Activated effector memory CD4-positive, alpha-beta T cell treated with Interleukin-2 at 50 U/mL for 16 hours (primary cell): Measurements from ENCODE around the gene TRAPPC2B.

Experiments used
- DNase-seq: peaks from one replicate; pipeline ENCODE4 v3.0.0-alpha.2; 2020

Gene TRAPPC2B

GRCh38 chr19:57376151-57376550 is 12.8 kb downstream of the TRAPPC2B start:
- no peak for DNase-seq

GRCh38 chr19:57377498-57378146 is 14.3 kb downstream of the TRAPPC2B start:
- no peak for DNase-seq

- no peak for DNase-seq
Measured at GRCh38 chr19:57380923-57381322, 17.6 kb downstream of the TRAPPC2B start.

GRCh38 chr19:57382806-57383488 is 19.6 kb downstream of the TRAPPC2B start:
- DNase-seq: no peak

- DNase-seq: no peak
Measured at GRCh38 chr19:57389194-57389729, 25.9 kb downstream of the TRAPPC2B start.

- peak; percentile 91 for DNase-seq
Measured at GRCh38 chr19:57389730-57390598, 26.6 kb downstream of the TRAPPC2B start, which contains the start of gene ZNF548. ZNF548 (plus strand) TSS chr19:57389854; CDS start chr19:57390100, 246 bp downstream.

GRCh38 chr19:57395710-57396109 is 32.4 kb downstream of the TRAPPC2B start:
- DNase-seq: no peak

- DNase-seq: no peak
Measured at GRCh38 chr19:57398868-57399267, 35.5 kb downstream of the TRAPPC2B start.

- no peak for DNase-seq
Measured at GRCh38 chr19:57403737-57404563, 40.6 kb downstream of the TRAPPC2B start.

GRCh38 chr19:57406516-57407123 is 43.3 kb downstream of the TRAPPC2B start:
- peak; percentile 58 for DNase-seq

GRCh38 chr19:57410877-57411671 is 47.7 kb downstream of the TRAPPC2B start, which contains the start of gene ZNF17:
ZNF17 (plus strand) TSS chr19:57411161; CDS start chr19:57413616, 2,455 bp downstream.
- DNase-seq: peak; percentile 85
